ENCODE results near the gene EPS15. TPM values are rescaled to one million over a fixed set of nuclear protein-coding genes. Genes with fewer than 3 reads are reported as not detected.
A peak's percentile ranks its signal among the peaks of the same experiment; 100 is the strongest.
"Not testable (repeated sequence)": the region's sequence is repeated elsewhere in the genome, so short reads cannot be mapped to it uniquely, and the experiment has no call there.

Gene EPS15
- total and polyA plus RNA-seq, 8 donors, result 9.9 to 42.0 (median 25.3) TPM

- intact Hi-C loops (cut with DNase I), result no loop called here
- no peak for ATAC-seq
- H3K27me3 ChIP-seq, result no peaks in the 10 kb centered on the region
- no peak overlapping the region for H3K4me3 ChIP-seq
- FAIRE-seq, result no peak
- no peak for TF ChIP-seq CTCF (IDR thresholded peaks at IDR 0.05)
- H3K4me1 ChIP-seq, result peaks cover 0 to 16% (median 0%) of the 10 kb centered on the region in 3 donors
- no peak overlapping the region for H3K27ac ChIP-seq
- no peak for DNase-seq
- H3K9me3 ChIP-seq, result no peaks in the 10 kb centered on the region
- WGBS, 2 donors, result 73% methylated on average over 2 of the region's 2 CpGs
- H3K36me3 ChIP-seq, result no peaks in the 10 kb centered on the region
Observed at GRCh38 chr1:51565009-51565408, 45.9 kb upstream of the EPS15 start.

GRCh38 chr1:51564124-51564523 is 45.1 kb upstream of the EPS15 start:
- peak in 3 of 4 donors; percentile 59 to 89 (median 62) for ATAC-seq

GRCh38 chr1:51561702-51562101 is 42.6 kb upstream of the EPS15 start:
- WGBS, 2 donors, result 90 to 91% methylated on average over 1 of the region's 1 CpG
- intact Hi-C loops (cut with DNase I), result no loop called here

More at GRCh38 chr1:51564124-51564523, 45.1 kb upstream of the EPS15 start:
- H3K9me3 ChIP-seq, result no peaks in the 10 kb centered on the region
- no peak for TF ChIP-seq CTCF (IDR thresholded peaks at IDR 0.05)
- FAIRE-seq (no peak), DNase-seq (no peak)
- H3K27ac ChIP-seq, result no peak overlapping the region
- H3K27me3 ChIP-seq, result no peaks in the 10 kb centered on the region
- peaks cover 0 to 7% (median 0%) of the 10 kb centered on the region in 3 donors for H3K4me1 ChIP-seq
- no peak overlapping the region for H3K4me3 ChIP-seq
- intact Hi-C loops (cut with DNase I), result no loop called here
- H3K36me3 ChIP-seq, result no peaks in the 10 kb centered on the region

GRCh38 chr1:51560895-51561294 is 41.8 kb upstream of the EPS15 start:
- H3K4me3 ChIP-seq; ATAC-seq; H3K9me3 ChIP-seq; H3K4me1 ChIP-seq; DNase-seq; FAIRE-seq; H3K27ac ChIP-seq; intact Hi-C loops (cut with DNase I); H3K36me3 ChIP-seq; H3K27me3 ChIP-seq: not testable (repeated sequence)
- WGBS, 2 donors, result 91 to 95% methylated on average over 8 of the region's 8 CpGs

More at GRCh38 chr1:51561702-51562101, 42.6 kb upstream of the EPS15 start:
- no peak overlapping the region for H3K27ac ChIP-seq
- no peak overlapping the region for H3K4me3 ChIP-seq
- H3K36me3 ChIP-seq, result no peaks in the 10 kb centered on the region
- H3K27me3 ChIP-seq, result no peaks in the 10 kb centered on the region
- H3K9me3 ChIP-seq, result no peaks in the 10 kb centered on the region
- TF ChIP-seq CTCF (IDR thresholded peaks at IDR 0.05), result no peak
- FAIRE-seq (no peak), ATAC-seq (no peak), DNase-seq (no peak)
- H3K4me1 ChIP-seq, result peaks cover 0 to 4% (median 0%) of the 10 kb centered on the region in 3 donors

GRCh38 chr1:51560034-51560433 is 41.0 kb upstream of the EPS15 start:
- Histone ChIP-seq H3K27me3 (no peaks in the 10 kb centered on the region), H3K36me3 (no peaks in the 10 kb centered on the region), H3K4me1 (peaks cover 0 to 4% (median 0%) of the 10 kb centered on the region in 3 donors), H3K4me3 (no peak overlapping the region), H3K27ac (no peak overlapping the region), H3K9me3 (no peaks in the 10 kb centered on the region)
- 66 to 73% methylated on average over 6 of the region's 6 CpGs for WGBS, 2 donors
- no peak for ATAC-seq
- intact Hi-C loops (cut with DNase I), result no loop called here
- DNase-seq, result no peak
- no peak for TF ChIP-seq CTCF (IDR thresholded peaks at IDR 0.05)
- no peak for FAIRE-seq

Data from pancreas (tissue), 10 donors.